Omental fat pad (tissue), 4 donors: ENCODE data around the gene TEX29. TPM values are rescaled to one million over a fixed set of nuclear protein-coding genes. Genes with fewer than 3 reads are reported as not detected.

Source experiments
- ATAC-seq: fragments of 150-250 bp; one replicate; pipeline ENCODE4 v1.9.1; 2016; ENCODE audit warnings: mild to moderate bottlenecking, moderate library complexity; ENCODE audit not compliant: low FRiP score
- DNase-seq: peaks from one replicate; pipeline ENCODE4 v3.0.0-alpha.2; 2019; ENCODE audit warnings: low spot score
- total RNA-seq, 4 donors: library from RNA; depleted of rRNA; stranded (reverse); fragments of >200 nt; gene quantifications; one replicate each; pipeline ENCODE4 v1.1.0, GENCODE V29; 2016
- TF ChIP-seq, protein P1 (sequence below), 3 donors: fragments of 450-650 bp; IDR thresholded peaks; one replicate each; pipeline ENCODE4 v1.5.1; 2016 to 2017; ENCODE audit warnings: antibody characterized with exemption in 3 of 3, mild to moderate bottlenecking in 3 of 3, moderate library complexity in 2 of 3

The TEX29 gene
- total RNA-seq, 4 donors from 2014 or later = 0.94 TPM; not detected in 3

GRCh38 chr13:111345682-111346081, 25.2 kb downstream of the TEX29 start:
- no peak for ATAC-seq
- DNase-seq = no peak
- TF ChIP-seq, protein P1, sequence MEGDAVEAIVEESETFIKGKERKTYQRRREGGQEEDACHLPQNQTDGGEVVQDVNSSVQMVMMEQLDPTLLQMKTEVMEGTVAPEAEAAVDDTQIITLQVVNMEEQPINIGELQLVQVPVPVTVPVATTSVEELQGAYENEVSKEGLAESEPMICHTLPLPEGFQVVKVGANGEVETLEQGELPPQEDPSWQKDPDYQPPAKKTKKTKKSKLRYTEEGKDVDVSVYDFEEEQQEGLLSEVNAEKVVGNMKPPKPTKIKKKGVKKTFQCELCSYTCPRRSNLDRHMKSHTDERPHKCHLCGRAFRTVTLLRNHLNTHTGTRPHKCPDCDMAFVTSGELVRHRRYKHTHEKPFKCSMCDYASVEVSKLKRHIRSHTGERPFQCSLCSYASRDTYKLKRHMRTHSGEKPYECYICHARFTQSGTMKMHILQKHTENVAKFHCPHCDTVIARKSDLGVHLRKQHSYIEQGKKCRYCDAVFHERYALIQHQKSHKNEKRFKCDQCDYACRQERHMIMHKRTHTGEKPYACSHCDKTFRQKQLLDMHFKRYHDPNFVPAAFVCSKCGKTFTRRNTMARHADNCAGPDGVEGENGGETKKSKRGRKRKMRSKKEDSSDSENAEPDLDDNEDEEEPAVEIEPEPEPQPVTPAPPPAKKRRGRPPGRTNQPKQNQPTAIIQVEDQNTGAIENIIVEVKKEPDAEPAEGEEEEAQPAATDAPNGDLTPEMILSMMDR (IDR thresholded peaks at IDR 0.05) = no peak

GRCh38 chr13:111346101-111346680, 25.7 kb downstream of the TEX29 start:
- DNase-seq (no peak), ATAC-seq (no peak)
- TF ChIP-seq, protein P1 (IDR thresholded peaks at IDR 0.05) = no peak

DNA sequence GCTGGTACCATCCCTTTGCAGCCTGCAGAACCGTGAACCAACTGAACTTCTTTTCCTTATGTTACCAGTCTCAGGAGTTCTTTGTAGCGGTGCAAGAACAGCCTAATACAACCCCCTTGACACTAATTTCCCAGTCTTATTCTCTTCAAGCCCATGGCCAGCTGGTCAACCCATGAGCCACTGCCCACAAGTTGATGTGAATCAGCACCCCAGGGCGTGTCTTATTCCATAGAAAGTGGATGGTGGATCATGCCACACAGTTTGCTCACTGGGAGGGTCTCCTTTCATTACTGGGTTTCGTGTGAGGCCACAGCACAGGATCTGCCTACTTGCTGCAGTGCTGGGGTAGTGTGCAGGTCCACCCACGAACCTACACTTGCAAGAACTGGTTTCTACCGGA, 27.0 kb downstream of the TEX29 start:
- DNase-seq (no peak), ATAC-seq (no peak)
- TF ChIP-seq, protein P1 (IDR thresholded peaks at IDR 0.05) = no peak

DNA sequence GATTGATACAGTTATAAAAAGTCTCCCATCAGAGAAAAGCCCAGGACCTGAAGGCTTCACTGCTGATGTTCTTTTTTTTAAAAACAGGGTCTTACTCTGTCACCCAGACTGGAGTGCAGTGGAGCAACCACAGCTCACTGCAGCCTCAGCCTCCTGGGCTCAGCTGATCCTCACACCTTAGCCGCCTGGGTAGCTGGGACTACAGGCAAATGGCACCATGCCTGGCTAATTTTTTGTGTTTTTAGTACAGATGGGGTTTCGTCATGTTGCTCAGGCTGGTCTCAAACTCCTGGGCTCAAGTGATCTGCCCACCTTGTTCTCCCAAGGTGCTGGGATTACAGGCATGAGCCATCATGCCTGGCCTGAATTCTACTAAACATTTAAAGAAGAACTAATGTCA, 33.1 kb downstream of the TEX29 start:
- ATAC-seq (no peak), DNase-seq (no peak)
- TF ChIP-seq, protein P1 (IDR thresholded peaks at IDR 0.05) = no peak

DNA sequence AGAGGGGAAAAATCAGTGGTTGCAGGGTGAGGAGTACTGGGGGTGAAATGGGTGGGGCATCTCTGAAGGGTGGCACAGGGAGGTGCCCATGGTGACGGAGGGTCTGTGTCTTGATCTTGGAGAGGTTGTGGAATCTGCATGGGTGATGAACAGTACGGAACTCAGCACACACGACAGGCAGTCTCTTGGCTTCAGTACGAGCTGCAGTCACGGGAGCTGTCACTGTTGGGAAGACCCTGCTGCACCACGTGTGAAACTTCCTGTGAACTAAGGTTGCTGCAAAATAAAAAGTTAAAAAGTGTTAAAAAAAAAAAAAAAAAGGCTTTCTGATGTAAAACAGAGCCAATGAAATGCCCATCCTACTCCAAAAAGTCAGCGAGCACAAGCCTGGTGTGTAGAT, 34.3 kb downstream of the TEX29 start:
- ATAC-seq (no peak), DNase-seq (no peak)
- TF ChIP-seq, protein P1 (IDR thresholded peaks at IDR 0.05) = no peak

DNA sequence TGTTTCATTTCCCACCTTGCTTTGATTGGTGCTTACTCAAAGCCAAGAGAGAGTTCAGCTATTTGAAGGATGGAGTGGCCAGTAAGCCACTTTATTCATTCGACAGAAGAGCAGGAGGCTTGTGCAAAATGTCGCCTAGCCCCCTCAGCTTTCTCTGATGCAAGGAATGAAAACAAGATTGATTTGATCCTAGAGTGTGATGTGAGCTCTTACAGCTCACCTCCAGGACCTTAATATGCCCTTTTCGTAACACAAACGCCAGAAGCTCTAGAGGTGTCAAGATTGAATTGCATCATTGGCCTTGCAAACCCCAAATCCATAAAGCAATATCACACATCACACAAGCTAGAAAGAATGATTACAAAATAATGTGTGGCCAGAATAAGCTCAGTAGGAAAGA, 36.4 kb downstream of the TEX29 start:
- ATAC-seq = no peak
- TF ChIP-seq, protein P1 (IDR thresholded peaks at IDR 0.05) = no peak
- DNase-seq = no peak

- no peak for ATAC-seq
- no peak for DNase-seq
- TF ChIP-seq, protein P1 (IDR thresholded peaks at IDR 0.05) = no peak
These were observed 38.9 kb downstream of the TEX29 start for GRCh38 chr13:111359237-111359915.
